Keratinocyte (primary cell): Measurements from ENCODE around the gene TOB2.

Experiments
- EZH2 ChIP-seq: IDR thresholded peaks from one replicate; pipeline ENCODE4 v1.6.1; 2012; ENCODE audit warnings: inconsistent platforms, mild to moderate bottlenecking, low read length, moderate library complexity
- TF ChIP-seq, protein P1 (sequence below), 3 experiments: IDR thresholded peaks in 1 of 3; conservative IDR thresholded peaks in 1 of 3; optimal IDR thresholded peaks in 1 of 3; 2 replicates in 2 of 3; 3 replicates in 1 of 3; pipeline versions ENCODE3 to v1.5.1; 2011; ENCODE audit warnings: low read length in 3 of 3, mild to moderate bottlenecking in 3 of 3, moderate library complexity in 2 of 3, control low read depth in 1 of 3, inconsistent platforms in 1 of 3; ENCODE audit not compliant: insufficient read depth in 2 of 3; ENCODE audit errors: extremely low read depth in 1 of 3

DNA sequence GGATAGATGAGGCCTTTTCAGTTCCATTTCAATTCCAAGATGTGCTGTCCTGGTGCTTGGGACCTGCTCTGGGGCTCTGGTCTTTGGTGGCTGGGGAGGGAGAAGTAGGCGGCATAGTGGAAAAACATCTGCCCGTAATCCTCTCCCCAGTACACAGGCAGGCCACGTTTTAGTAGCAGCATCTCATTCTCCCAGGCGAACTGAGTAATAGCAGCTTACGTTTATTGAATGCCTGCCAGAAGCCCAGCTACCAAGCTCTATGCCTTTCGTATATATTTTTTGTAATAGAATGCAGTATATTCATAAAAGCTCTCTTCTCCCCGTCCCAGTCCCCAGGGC lies 33.8 kb upstream of the TOB2 start:
- TF ChIP-seq, protein P1, sequence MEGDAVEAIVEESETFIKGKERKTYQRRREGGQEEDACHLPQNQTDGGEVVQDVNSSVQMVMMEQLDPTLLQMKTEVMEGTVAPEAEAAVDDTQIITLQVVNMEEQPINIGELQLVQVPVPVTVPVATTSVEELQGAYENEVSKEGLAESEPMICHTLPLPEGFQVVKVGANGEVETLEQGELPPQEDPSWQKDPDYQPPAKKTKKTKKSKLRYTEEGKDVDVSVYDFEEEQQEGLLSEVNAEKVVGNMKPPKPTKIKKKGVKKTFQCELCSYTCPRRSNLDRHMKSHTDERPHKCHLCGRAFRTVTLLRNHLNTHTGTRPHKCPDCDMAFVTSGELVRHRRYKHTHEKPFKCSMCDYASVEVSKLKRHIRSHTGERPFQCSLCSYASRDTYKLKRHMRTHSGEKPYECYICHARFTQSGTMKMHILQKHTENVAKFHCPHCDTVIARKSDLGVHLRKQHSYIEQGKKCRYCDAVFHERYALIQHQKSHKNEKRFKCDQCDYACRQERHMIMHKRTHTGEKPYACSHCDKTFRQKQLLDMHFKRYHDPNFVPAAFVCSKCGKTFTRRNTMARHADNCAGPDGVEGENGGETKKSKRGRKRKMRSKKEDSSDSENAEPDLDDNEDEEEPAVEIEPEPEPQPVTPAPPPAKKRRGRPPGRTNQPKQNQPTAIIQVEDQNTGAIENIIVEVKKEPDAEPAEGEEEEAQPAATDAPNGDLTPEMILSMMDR (optimal IDR thresholded peaks at IDR 0.05 in 1 of 3, IDR thresholded peaks at IDR 0.05 in 1 of 3, conservative IDR thresholded peaks at IDR 0.05 in 1 of 3; ENCODE audit: extremely low read depth in 1 of 3, insufficient read depth in 2 of 3, low read length in 3 of 3), result no peak
- no peak for TF ChIP-seq EZH2
